ENCODE results near the gene POU2F2. TPM values are rescaled to one million over a fixed set of nuclear protein-coding genes. Genes with fewer than 3 reads are reported as not detected.

The POU2F2 gene
- total RNA-seq, 1 experiment from 2014 or later: 0.89 TPM

GRCh38 chr19:42170715-42171114 is 38.5 kb upstream of the POU2F2 start:
- no TSS peak for BruUV-seq (replicated peaks)
- H2AFZ ChIP-seq (ENCODE audit: low read depth, low read length, poor library complexity, severe bottlenecking): no peak overlapping the region
- CTCF ChIA-PET: no interaction called here
- RAD21 ChIA-PET (ENCODE audit: low non-redundant PET in 1 of 2, low total read pairs in 2 of 2, uncharacterized antibody in 2 of 2, unreplicated experiment in 2 of 2): no interaction called here
- H3K79me2 ChIP-seq (ENCODE audit: insufficient read depth, low read length): no peaks in the 10 kb centered on the region
- no peak overlapping the region for H3K9ac ChIP-seq (ENCODE audit: low read length)
- DNase-seq (ENCODE audit: low read depth, low spot score) (no peak), ATAC-seq (no peak)
- intact Hi-C loops (cut with micrococcal nuclease): no loop called here
- peaks cover 12% of the 10 kb centered on the region for H3K27me3 ChIP-seq (ENCODE audit: insufficient read depth, low read length)
- H3K4me1 ChIP-seq (ENCODE audit: control insufficient read depth in 1 of 2, insufficient read depth in 2 of 2, low read length in 2 of 2): 0 out of 4 replicates have a peak, but pooled peaks cover 0 to 3% of the 10 kb centered on the region in 2 experiments
- no peak overlapping the region for H3K4me2 ChIP-seq (ENCODE audit: low read length)
- POLR2A ChIA-PET: no interaction called here
- H3K27ac ChIP-seq (ENCODE audit: low read depth, low read length): no peak overlapping the region
- no peak overlapping the region for H3K4me3 ChIP-seq (replicated peaks in 1 of 2; ENCODE audit: low read depth in 1 of 2, low read length in 2 of 2)
- H3K36me3 ChIP-seq (ENCODE audit: control insufficient read depth in 1 of 2, insufficient read depth in 2 of 2, low read length in 2 of 2): no peaks in the 10 kb centered on the region
- no peaks in the 10 kb centered on the region for H3K9me2 ChIP-seq (ENCODE audit: insufficient read depth)
- H3K9me3 ChIP-seq (ENCODE audit: control insufficient read depth in 1 of 2, insufficient read depth in 1 of 2, low read depth in 1 of 2, low read length in 2 of 2): no peaks in the 10 kb centered on the region
- no peak for TF ChIP-seq ZNF274 (IDR thresholded peaks at IDR 0.05; ENCODE audit: low read depth, low read length)
- TF ChIP-seq ATF3 (IDR thresholded peaks at IDR 0.05): no peak
- TF ChIP-seq EZH2 (IDR thresholded peaks at IDR 0.05): no peak
- no peak for TF ChIP-seq EZH2phosphoT487 (IDR thresholded peaks at IDR 0.05; ENCODE audit: borderline replicate concordance)
- no peaks in the 10 kb centered on the region for H4K20me1 ChIP-seq (ENCODE audit: insufficient read depth)

- Histone ChIP-seq H3K4me3 (replicated peaks in 1 of 2; ENCODE audit: low read depth in 1 of 2, low read length in 2 of 2) (no peak overlapping the region), H3K9me2 (ENCODE audit: insufficient read depth) (no peaks in the 10 kb centered on the region), H3K79me2 (ENCODE audit: insufficient read depth, low read length) (no peaks in the 10 kb centered on the region), H4K20me1 (ENCODE audit: insufficient read depth) (no peaks in the 10 kb centered on the region), H3K4me2 (ENCODE audit: low read length) (no peak overlapping the region), H3K27me3 (ENCODE audit: insufficient read depth, low read length) (peaks cover 6% of the 10 kb centered on the region; the same call in 1 of the 2 replicates), H2AFZ (ENCODE audit: low read depth, low read length, poor library complexity, severe bottlenecking) (no peak overlapping the region), H3K4me1 (ENCODE audit: control insufficient read depth in 1 of 2, insufficient read depth in 2 of 2, low read length in 2 of 2) (0 out of 4 replicates have a peak, but pooled peaks cover 0 to 3% of the 10 kb centered on the region in 2 experiments), H3K27ac (ENCODE audit: low read depth, low read length) (no peak overlapping the region), H3K36me3 (ENCODE audit: control insufficient read depth in 1 of 2, insufficient read depth in 2 of 2, low read length in 2 of 2) (no peaks in the 10 kb centered on the region), H3K9ac (ENCODE audit: low read length) (no peak overlapping the region), H3K9me3 (ENCODE audit: control insufficient read depth in 1 of 2, insufficient read depth in 1 of 2, low read depth in 1 of 2, low read length in 2 of 2) (no peaks in the 10 kb centered on the region)
- intact Hi-C loops (cut with micrococcal nuclease): no loop called here
- DNase-seq (ENCODE audit: low read depth, low spot score) (no peak), ATAC-seq (no peak)
- POLR2A ChIA-PET: no interaction called here
- CTCF ChIA-PET: no interaction called here
- RAD21 ChIA-PET (ENCODE audit: low non-redundant PET in 1 of 2, low total read pairs in 2 of 2, uncharacterized antibody in 2 of 2, unreplicated experiment in 2 of 2): no interaction called here
- BruUV-seq (replicated peaks): no TSS peak
- no peak for TF ChIP-seq EZH2 (IDR thresholded peaks at IDR 0.05)
- TF ChIP-seq POLR2A (IDR thresholded peaks at IDR 0.05; ENCODE audit: borderline replicate concordance, extremely low read depth, insufficient read depth, insufficient read length): no peak
- no peak for TF ChIP-seq MAX (IDR thresholded peaks at IDR 0.05)
- TF ChIP-seq SIN3A (IDR thresholded peaks at IDR 0.05; ENCODE audit: low read depth): no peak
- TF ChIP-seq ZBTB33 (IDR thresholded peaks at IDR 0.05; ENCODE audit: extremely low read depth, insufficient replicate concordance, low read length): no peak
- no peak for TF ChIP-seq REST (IDR thresholded peaks at IDR 0.05; ENCODE audit: low read depth)
- no peak for TF ChIP-seq ELF1 (IDR thresholded peaks at IDR 0.05; ENCODE audit: borderline replicate concordance, low read depth)
These were observed 37.5 kb upstream of the POU2F2 start for GRCh38 chr19:42169486-42170413.
